Neural progenitor cell (in vitro differentiated cells): ENCODE measurements around the gene NCS1. TPM values are rescaled to one million over a fixed set of nuclear protein-coding genes. Genes with fewer than 3 reads are reported as not detected.

ENCODE experiments used
- DNase-seq: peaks from one replicate; pipeline ENCODE4 v3.0.0-alpha.2; 2016; ENCODE audit warnings: low spot score
- H2AFZ ChIP-seq: fragments of 200-600 bp; sonication (generic); replicated peaks from 2 replicates; pipeline ENCODE4 v1.6.1; 2016; ENCODE audit warnings: antibody characterized with exemption
- H3F3A ChIP-seq: fragments of 200-600 bp; sonication (generic); 2 replicates; pipeline ENCODE4 v1.6.1; 2016; ENCODE audit warnings: antibody characterized with exemption, low read depth
- H3K27ac ChIP-seq: fragments of 200-600 bp; sonication (generic); 2 replicates; pipeline ENCODE4 v1.5.1; 2016; ENCODE audit warnings: mild to moderate bottlenecking
- H3K27me3 ChIP-seq: fragments of 200-600 bp; sonication (generic); 2 replicates; pipeline ENCODE4 v1.6.1; 2016; ENCODE audit warnings: mild to moderate bottlenecking, moderate library complexity
- H3K36me3 ChIP-seq: fragments of 200-600 bp; sonication (generic); 2 replicates; pipeline ENCODE4 v1.5.1; 2016
- H3K4me1 ChIP-seq: fragments of 200-600 bp; sonication (generic); 2 replicates; pipeline ENCODE4 v1.6.1; 2016; ENCODE audit warnings: mixed run types
- H3K4me2 ChIP-seq: fragments of 200-600 bp; sonication (generic); 2 replicates; pipeline ENCODE4 v1.6.1; 2016
- H3K4me3 ChIP-seq: fragments of 200-600 bp; sonication (generic); 2 replicates; pipeline ENCODE4 v1.5.1; 2016
- H3K79me2 ChIP-seq: fragments of 200-600 bp; sonication (generic); 2 replicates; pipeline ENCODE4 v1.6.1; 2016; ENCODE audit warnings: low read depth
- H3K9ac ChIP-seq: fragments of 200-600 bp; sonication (generic); 2 replicates; pipeline ENCODE4 v1.6.1; 2016
- H3K9me3 ChIP-seq: fragments of 200-600 bp; sonication (generic); 2 replicates; pipeline ENCODE4 v1.5.1; 2016; ENCODE audit warnings: low read depth
- H4K20me1 ChIP-seq: fragments of 200-600 bp; sonication (generic); 2 replicates; pipeline ENCODE4 v1.6.1; 2016; ENCODE audit warnings: low read depth
- H3K27ac Mint-ChIP-seq: 3 replicates; pipeline ENCODE4 v1.8.0; 2021; ENCODE audit warnings: mixed read lengths
- H3K27me3 Mint-ChIP-seq: 2 replicates; pipeline ENCODE4 v1.8.0; 2022; ENCODE audit warnings: low read depth, mild to moderate bottlenecking, inconsistent platforms, moderate library complexity, mixed read lengths; ENCODE audit not compliant: insufficient read depth
- H3K36me3 Mint-ChIP-seq: 3 replicates; pipeline ENCODE4 v1.8.0; 2021; ENCODE audit warnings: mixed read lengths
- H3K4me1 Mint-ChIP-seq: 3 replicates; pipeline ENCODE4 v1.8.0; 2021; ENCODE audit warnings: mixed read lengths
- H3K4me3 Mint-ChIP-seq: 3 replicates; pipeline ENCODE4 v1.8.0; 2021; ENCODE audit warnings: mild to moderate bottlenecking, moderate library complexity, mixed read lengths
- H3K9me3 Mint-ChIP-seq: 3 replicates; pipeline ENCODE4 v1.8.0; 2020; ENCODE audit warnings: mixed read lengths
- EZH2 ChIP-seq: fragments of 200-600 bp; sonication (generic); IDR thresholded peaks from 2 replicates; pipeline ENCODE4 v1.6.1; 2017; ENCODE audit warnings: antibody characterized with exemption, mild to moderate bottlenecking, moderate library complexity
- EZH2phosphoT487 ChIP-seq: fragments of 200-600 bp; sonication (generic); IDR thresholded peaks from 2 replicates; pipeline ENCODE4 v1.6.1; 2017; ENCODE audit warnings: antibody characterized with exemption
- total RNA-seq: library from RNA; depleted of rRNA; stranded (reverse); fragments of >200 nt; gene quantifications from 2 replicates; pipeline ENCODE4 v1.2.3, GENCODE V29; 2015; ENCODE audit warnings: low replicate concordance
- TF ChIP-seq, protein P1 (sequence below): fragments of 200-600 bp; sonication (generic); IDR thresholded peaks from 2 replicates; pipeline ENCODE4 v1.5.1; 2017; ENCODE audit warnings: antibody characterized with exemption, mild to moderate bottlenecking

Gene NCS1
- total RNA-seq, 1 donor from 2014 or later, result 16.0 TPM

DNA sequence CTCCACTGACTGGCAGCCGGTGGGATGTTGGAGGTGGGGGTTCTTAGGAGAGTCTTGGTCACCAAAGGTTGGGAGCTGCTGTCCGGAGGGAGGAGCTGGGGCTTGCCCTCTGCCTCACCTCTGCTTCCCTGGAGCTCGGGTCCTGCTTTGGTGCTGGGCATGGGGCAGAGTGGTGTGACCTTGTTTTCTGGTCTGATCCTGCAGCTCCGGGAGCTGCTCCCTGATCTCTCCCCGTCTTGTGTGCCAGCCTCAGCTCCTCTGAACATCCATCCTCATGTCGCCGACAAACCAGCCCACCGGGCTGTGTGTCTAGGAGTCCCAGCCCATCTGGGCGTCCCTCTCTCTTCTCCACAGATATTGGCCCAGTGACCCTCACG, 112.0 kb downstream of the NCS1 start:
- H3K4me1 Mint-ChIP-seq, result no peaks in the 10 kb centered on the region
- no peaks in the 10 kb centered on the region for H3F3A ChIP-seq
- H3K4me3 Mint-ChIP-seq, result no peak overlapping the region
- no peaks in the 10 kb centered on the region for H4K20me1 ChIP-seq
- H3K9ac ChIP-seq, result no peak overlapping the region
- DNase-seq, result no peak
- H3K36me3 ChIP-seq, result no peaks in the 10 kb centered on the region
- H3K4me3 ChIP-seq, result no peak overlapping the region
- H3K27ac Mint-ChIP-seq, result no peak overlapping the region
- H3K4me2 ChIP-seq, result no peak overlapping the region
- H3K4me1 ChIP-seq, result peaks cover 9% of the 10 kb centered on the region
- no peaks in the 10 kb centered on the region for H3K27me3 ChIP-seq
- H3K79me2 ChIP-seq, result no peaks in the 10 kb centered on the region
- no peaks in the 10 kb centered on the region for H3K36me3 Mint-ChIP-seq
- no peak for TF ChIP-seq EZH2phosphoT487
- TF ChIP-seq, protein P1, sequence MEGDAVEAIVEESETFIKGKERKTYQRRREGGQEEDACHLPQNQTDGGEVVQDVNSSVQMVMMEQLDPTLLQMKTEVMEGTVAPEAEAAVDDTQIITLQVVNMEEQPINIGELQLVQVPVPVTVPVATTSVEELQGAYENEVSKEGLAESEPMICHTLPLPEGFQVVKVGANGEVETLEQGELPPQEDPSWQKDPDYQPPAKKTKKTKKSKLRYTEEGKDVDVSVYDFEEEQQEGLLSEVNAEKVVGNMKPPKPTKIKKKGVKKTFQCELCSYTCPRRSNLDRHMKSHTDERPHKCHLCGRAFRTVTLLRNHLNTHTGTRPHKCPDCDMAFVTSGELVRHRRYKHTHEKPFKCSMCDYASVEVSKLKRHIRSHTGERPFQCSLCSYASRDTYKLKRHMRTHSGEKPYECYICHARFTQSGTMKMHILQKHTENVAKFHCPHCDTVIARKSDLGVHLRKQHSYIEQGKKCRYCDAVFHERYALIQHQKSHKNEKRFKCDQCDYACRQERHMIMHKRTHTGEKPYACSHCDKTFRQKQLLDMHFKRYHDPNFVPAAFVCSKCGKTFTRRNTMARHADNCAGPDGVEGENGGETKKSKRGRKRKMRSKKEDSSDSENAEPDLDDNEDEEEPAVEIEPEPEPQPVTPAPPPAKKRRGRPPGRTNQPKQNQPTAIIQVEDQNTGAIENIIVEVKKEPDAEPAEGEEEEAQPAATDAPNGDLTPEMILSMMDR, result no peak
- no peak for TF ChIP-seq EZH2
- no peaks in the 10 kb centered on the region for H3K9me3 Mint-ChIP-seq
- H3K27ac ChIP-seq, result no peak overlapping the region
- H3K27me3 Mint-ChIP-seq, result peaks cover 6% of the 10 kb centered on the region
- no peaks in the 10 kb centered on the region for H3K9me3 ChIP-seq
- no peak overlapping the region for H2AFZ ChIP-seq

DNA sequence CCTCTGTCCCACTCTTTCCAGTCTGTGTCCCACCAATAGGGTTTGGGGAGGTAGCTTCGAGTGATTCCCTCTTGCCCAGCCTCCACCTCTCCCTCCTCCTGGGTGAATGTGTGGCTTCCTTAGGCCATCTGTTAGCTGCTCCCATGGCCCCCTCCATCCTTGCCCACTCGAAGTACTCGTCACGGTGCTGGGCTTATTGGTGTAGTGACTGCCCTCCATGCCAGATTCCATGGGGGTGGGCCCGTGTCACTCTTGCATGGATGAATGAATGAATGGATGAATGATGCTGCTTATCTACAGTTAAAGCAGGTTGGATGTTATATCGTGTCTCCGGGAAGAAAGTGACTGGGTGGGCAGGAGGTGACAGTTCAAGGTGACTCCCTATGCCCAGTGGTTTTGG, 112.5 kb downstream of the NCS1 start:
- Histone ChIP-seq H2AFZ (no peak overlapping the region), H3K4me3 (no peak overlapping the region), H3K9me3 (no peaks in the 10 kb centered on the region), H3K27me3 (no peaks in the 10 kb centered on the region), H3K27ac (no peak overlapping the region), H3K4me2 (no peak overlapping the region), H3K79me2 (no peaks in the 10 kb centered on the region), H3K4me1 (peaks cover 9% of the 10 kb centered on the region), H4K20me1 (no peaks in the 10 kb centered on the region), H3K9ac (no peak overlapping the region), H3F3A (no peaks in the 10 kb centered on the region), H3K36me3 (no peaks in the 10 kb centered on the region)
- no peak for DNase-seq
- no peaks in the 10 kb centered on the region for H3K36me3 Mint-ChIP-seq
- peaks cover 3% of the 10 kb centered on the region for H3K27me3 Mint-ChIP-seq
- H3K4me3 Mint-ChIP-seq, result no peak overlapping the region
- H3K9me3 Mint-ChIP-seq, result no peaks in the 10 kb centered on the region
- no peak overlapping the region for H3K27ac Mint-ChIP-seq
- H3K4me1 Mint-ChIP-seq, result no peaks in the 10 kb centered on the region
- TF ChIP-seq, protein P1, result no peak
- TF ChIP-seq EZH2phosphoT487 (no peak), EZH2 (no peak)

DNA sequence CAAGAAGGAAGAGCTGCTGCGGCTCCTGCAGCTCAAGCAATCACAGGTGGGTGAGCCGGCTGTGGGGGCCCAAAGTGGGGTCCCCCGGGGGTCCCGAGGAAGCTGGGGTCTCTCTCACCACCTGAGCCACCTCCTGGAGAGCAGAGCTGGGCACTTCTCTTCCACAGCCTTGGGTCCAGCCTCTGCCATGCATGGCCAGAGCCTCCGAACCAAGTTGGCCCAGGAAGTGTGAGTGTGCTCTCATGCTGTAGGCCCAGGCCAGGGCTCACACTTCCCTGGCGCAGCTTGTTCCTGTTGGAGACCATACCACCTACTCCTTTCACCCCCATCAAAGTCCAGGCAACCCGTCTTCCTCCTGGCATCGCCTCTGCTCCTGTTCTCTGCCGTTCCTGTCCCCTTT, 113.1 kb downstream of the NCS1 start:
- H3K9ac ChIP-seq, result no peak overlapping the region
- Mint-ChIP-seq H3K4me1 (peaks cover under 1% of the 10 kb centered on the region), H3K9me3 (no peaks in the 10 kb centered on the region), H3K27me3 (peaks cover 3% of the 10 kb centered on the region), H3K27ac (no peak overlapping the region), H3K36me3 (no peaks in the 10 kb centered on the region), H3K4me3 (no peak overlapping the region)
- no peaks in the 10 kb centered on the region for H3K9me3 ChIP-seq
- TF ChIP-seq, protein P1, result no peak
- TF ChIP-seq EZH2, result no peak
- TF ChIP-seq EZH2phosphoT487, result no peak
- no peak overlapping the region for H3K27ac ChIP-seq
- no peaks in the 10 kb centered on the region for H3K27me3 ChIP-seq
- no peak overlapping the region for H2AFZ ChIP-seq
- H3K4me2 ChIP-seq, result no peak overlapping the region
- no peaks in the 10 kb centered on the region for H3K79me2 ChIP-seq
- no peaks in the 10 kb centered on the region for H4K20me1 ChIP-seq
- peaks cover 9% of the 10 kb centered on the region for H3K4me1 ChIP-seq
- no peaks in the 10 kb centered on the region for H3K36me3 ChIP-seq
- H3F3A ChIP-seq, result no peaks in the 10 kb centered on the region
- no peak for DNase-seq
- no peak overlapping the region for H3K4me3 ChIP-seq
